Naive B cell (primary cell): ENCODE data around the gene NUDT10. TPM values are rescaled to one million over a fixed set of nuclear protein-coding genes. Genes with fewer than 3 reads are reported as not detected.
A peak's percentile ranks its signal among the peaks of the same experiment; 100 is the strongest.
"Not testable (repeated sequence)": the region's sequence is repeated elsewhere in the genome, so short reads cannot be mapped to it uniquely, and the experiment has no call there.

Experiments used
- ATAC-seq, 2 donors: fragments of 150-1000 bp; cut with Tn5 transposase; 2 replicates each; pipeline ENCODE4 v1.10.0; 2021; ENCODE audit warnings: low read depth in 2 of 2, mild to moderate bottlenecking in 2 of 2, moderate library complexity in 2 of 2
- DNase-seq: peaks from one replicate; pipeline ENCODE4 v3.0.0; 2022
- H3K27ac Mint-ChIP-seq, 6 donors: one replicate each; pipeline ENCODE4 v1.8.0; 2020 to 2022; ENCODE audit warnings: mild to moderate bottlenecking in 6 of 6, mixed read lengths in 6 of 6, moderate library complexity in 5 of 6, inconsistent platforms in 2 of 6
- H3K27me3 Mint-ChIP-seq, 3 donors: one replicate each; pipeline ENCODE4 v1.8.0; 2021 to 2022; ENCODE audit warnings: mixed read lengths in 3 of 3, mild to moderate bottlenecking in 1 of 3
- H3K36me3 Mint-ChIP-seq, 2 donors: one replicate each; pipeline ENCODE4 v1.8.0; 2020 to 2022; ENCODE audit warnings: mixed read lengths in 2 of 2, inconsistent platforms in 1 of 2, mild to moderate bottlenecking in 1 of 2
- H3K4me1 Mint-ChIP-seq, 3 donors: one replicate each; pipeline ENCODE4 v1.8.0; 2020 to 2022; ENCODE audit warnings: mixed read lengths in 3 of 3, inconsistent platforms in 1 of 3, mild to moderate bottlenecking in 1 of 3, moderate library complexity in 1 of 3
- H3K4me3 Mint-ChIP-seq, 8 donors: one replicate each; pipeline ENCODE4 v1.8.0; 2020 to 2022; ENCODE audit warnings: mild to moderate bottlenecking in 8 of 8, mixed read lengths in 8 of 8, moderate library complexity in 8 of 8, inconsistent platforms in 2 of 8
- H3K9me3 Mint-ChIP-seq, 7 donors: one replicate each; pipeline ENCODE4 v1.8.0; 2020 to 2022; ENCODE audit warnings: mixed read lengths in 7 of 7, mild to moderate bottlenecking in 5 of 7, inconsistent platforms in 2 of 7, moderate library complexity in 1 of 7
- polyA plus RNA-seq, 6 donors: library from polyadenylated mRNA; unstranded; fragments of 300-500 nt; fragmentation: Illumina TruSeq; gene quantifications; one replicate each; pipeline ENCODE4 v1.2.3, GENCODE V29; 2021; ENCODE audit warnings: low read depth in 6 of 6

NUDT10 gene
- under 1 TPM in 1 of 6 donors, not detected in 5; 0.29 TPM for polyA plus RNA-seq

DNA sequence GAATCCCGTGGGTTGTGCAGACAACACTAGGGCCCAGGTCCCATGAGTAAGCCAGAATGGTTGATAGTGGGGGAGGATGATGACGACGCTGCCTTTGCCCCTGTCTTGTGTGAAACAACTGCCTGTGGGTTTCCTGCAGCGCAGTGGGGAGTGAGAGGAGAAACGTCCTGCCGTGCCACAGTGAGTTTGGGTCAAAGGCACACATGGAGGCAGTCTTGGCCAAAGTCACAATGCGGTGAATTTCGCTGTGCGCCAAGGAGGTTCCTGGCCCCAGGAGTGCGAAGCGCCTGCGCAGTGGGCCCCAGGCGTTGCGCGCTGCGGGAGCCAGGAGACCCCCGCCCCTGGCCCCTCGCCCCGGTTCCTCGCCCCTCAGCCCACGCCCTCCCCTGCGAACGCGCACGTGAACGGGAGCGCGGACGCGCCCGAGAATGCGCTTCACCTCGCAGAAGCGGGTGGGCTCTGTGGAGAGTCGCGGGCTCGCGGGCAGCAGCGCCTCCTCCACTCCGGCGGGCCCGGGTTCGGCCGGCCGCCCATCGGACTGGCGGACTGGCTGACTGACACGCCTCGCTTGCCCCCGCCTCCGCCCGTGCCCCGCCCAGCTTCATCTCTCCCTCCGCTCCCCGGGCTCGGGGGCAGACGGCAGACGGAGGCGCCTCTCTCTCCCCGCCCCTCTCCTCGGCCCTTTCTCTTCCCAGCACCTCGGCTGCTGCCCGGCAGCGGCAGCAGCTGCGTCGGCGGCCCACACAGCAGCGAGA is at the start of gene NUDT10:
TSS of gene NUDT10 (plus strand) at position 635 of the 755 bp plus-strand sequence. CDS start 144 bp downstream, outside the sequence.
- Mint-ChIP-seq H3K27me3 (peaks cover 4 to 15% (median 8%) of the 10 kb centered on the region in 3 donors), H3K36me3 (no peaks in the 10 kb centered on the region), H3K4me1 (peaks cover 0 to 5% (median 2%) of the 10 kb centered on the region in 3 donors), H3K4me3 (peak within 1 kb of the TSS; percentile 76 to 91 (median 86)), H3K27ac (peak within 1 kb of the TSS in 3 of 6 donors; percentile 30 to 40 (median 33)), H3K9me3 (no peaks in the 10 kb centered on the region)
- ATAC-seq = peak; percentile 41 to 51
- DNase-seq = peak; percentile 9

DNA sequence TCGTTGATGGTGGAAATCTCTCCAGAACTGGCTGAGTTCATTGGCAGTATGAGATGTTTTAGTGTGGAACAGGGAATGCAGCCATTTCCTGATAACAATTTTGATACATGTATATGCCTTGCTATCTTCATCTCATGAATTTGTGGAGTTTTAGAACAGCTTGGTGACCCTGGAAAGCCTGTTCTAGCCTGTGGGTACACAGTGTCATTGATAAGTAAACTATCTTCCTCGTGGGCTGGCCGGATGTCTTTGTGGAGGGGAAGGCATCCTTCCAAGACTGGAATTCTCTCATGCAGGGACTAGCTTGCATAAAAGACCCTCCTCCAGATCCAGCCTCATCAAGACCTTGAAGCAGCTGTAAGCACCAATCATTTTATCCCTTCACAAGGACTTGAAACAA is 40.2 kb upstream of the NUDT10 start:
- Mint-ChIP-seq H3K4me1 (no peaks in the 10 kb centered on the region), H3K36me3 (peaks cover 0 to 4% of the 10 kb centered on the region in 2 donors), H3K27ac (peak overlapping the region in 1 of 6 donors; percentile 42), H3K27me3 (no peaks in the 10 kb centered on the region), H3K9me3 (peaks cover 0 to 2% (median 0%) of the 10 kb centered on the region in 7 donors), H3K4me3 (no peak overlapping the region)
- no peak for ATAC-seq
- DNase-seq = no peak

DNA sequence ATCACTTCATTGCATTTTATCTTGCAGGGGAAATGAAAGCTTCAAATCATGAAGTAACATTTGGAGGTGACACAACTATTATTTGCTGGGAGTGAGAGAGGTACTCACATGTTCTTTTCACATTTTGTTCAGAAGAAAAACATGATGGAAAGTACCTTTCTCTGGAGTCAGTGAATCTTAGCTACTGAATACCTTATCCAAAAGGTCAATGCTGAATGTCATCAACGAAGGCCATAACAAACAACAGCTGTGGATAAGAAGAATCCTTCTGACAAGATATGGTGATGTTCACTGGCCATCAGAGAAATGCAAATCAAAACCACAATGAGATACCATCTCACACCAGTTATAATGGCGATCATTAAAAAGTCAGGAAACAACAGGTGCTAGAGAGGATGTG is 36.5 kb upstream of the NUDT10 start:
- Mint-ChIP-seq H3K4me1 (no peaks in the 10 kb centered on the region), H3K27ac (no peak overlapping the region), H3K27me3 (no peaks in the 10 kb centered on the region), H3K36me3 (peaks cover 2 to 9% of the 10 kb centered on the region in 2 donors), H3K4me3 (no peak overlapping the region), H3K9me3 (peaks cover 0 to under 1% (median 0%) of the 10 kb centered on the region in 7 donors)
- ATAC-seq (no peak), DNase-seq (no peak)

DNA sequence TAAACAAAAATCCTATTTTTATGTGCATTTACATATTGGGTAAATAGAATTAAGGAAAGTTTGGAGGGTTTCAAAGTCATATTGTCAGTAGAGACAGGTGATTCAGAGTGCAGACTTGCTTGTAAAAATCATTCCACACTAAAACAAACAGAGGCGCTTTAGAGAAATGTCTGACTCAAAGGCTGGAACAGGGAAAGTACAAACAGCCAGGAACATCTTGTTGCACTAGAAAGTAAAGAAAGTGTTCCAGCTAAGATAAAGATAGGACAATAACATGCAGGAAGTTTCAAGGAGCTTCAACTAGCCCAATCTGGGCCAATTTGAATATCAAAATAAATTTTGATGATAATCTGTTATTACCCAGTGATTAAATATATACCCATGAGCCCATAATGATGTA is 16.4 kb upstream of the NUDT10 start:
- Mint-ChIP-seq H3K27ac (no peak overlapping the region), H3K9me3 (peaks cover 0 to 2% (median 0%) of the 10 kb centered on the region in 7 donors), H3K36me3 (no peaks in the 10 kb centered on the region), H3K4me3 (no peak overlapping the region), H3K27me3 (no peaks in the 10 kb centered on the region), H3K4me1 (no peaks in the 10 kb centered on the region)
- DNase-seq (no peak), ATAC-seq (no peak)

DNA sequence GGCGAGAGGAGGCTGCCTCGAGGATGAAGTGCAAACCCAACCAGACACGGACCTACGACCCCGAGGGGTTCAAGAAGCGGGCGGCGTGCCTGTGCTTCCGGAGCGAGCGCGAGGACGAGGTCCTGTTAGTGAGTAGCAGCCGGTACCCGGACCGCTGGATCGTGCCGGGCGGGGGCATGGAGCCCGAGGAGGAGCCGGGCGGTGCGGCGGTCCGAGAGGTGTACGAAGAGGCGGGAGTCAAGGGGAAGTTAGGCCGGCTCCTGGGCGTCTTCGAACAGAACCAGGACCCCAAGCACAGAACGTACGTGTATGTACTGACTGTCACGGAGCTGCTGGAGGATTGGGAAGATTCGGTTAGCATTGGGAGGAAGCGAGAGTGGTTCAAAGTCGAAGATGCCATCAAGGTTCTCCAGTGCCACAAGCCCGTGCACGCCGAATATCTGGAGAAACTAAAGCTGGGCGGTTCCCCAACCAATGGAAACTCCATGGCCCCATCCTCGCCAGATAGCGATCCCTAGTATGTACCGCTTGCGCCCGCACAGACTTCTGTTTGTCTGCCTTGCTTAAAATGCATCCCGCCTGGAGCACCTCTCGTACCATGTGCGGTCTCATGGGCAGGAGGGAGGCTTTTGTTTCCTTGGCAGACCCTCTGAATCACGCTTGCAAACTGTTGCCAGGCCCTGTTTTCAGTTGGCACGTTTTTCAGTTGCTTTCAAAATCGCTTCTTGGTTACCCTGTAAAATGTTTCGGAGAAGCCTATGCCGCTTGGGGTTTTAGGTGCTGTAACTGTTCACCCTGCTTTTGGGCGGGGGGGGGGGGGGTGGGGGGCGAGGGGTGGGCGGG is 542 bp downstream of the NUDT10 start:
- DNase-seq, H3K36me3 Mint-ChIP-seq, H3K27ac Mint-ChIP-seq, H3K9me3 Mint-ChIP-seq, H3K4me1 Mint-ChIP-seq: not testable (repeated sequence)
- H3K27me3 Mint-ChIP-seq = peaks cover 4 to 15% (median 8%) of the 10 kb centered on the region in 3 donors
- peak overlapping the region; percentile 76 to 91 (median 86) for H3K4me3 Mint-ChIP-seq
- peak in 1 of 2 donors; percentile 38 for ATAC-seq

DNA sequence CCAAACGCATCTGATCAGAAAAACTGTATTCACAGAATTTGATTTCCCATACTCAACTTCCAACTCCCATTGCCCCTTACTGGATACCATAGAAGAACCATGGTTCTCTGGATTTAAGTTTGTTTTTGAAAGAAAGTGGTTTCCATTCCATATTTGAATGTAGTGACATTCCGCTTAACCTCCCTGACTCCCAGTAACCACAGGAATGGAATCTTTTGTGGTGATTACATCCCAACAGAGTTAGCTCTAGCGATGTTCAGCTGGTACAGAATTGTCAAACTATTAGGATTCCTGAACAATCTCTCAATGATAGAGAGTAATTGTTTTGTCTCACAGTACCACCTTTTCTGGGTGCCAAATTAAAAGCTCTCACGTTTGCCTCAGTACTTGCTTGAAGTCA is 1.7 kb downstream of the NUDT10 start:
- Mint-ChIP-seq H3K36me3 (no peaks in the 10 kb centered on the region), H3K4me3 (peak overlapping the region in 3 of 8 donors; percentile 18 to 29 (median 19)), H3K27ac (no peak overlapping the region), H3K9me3 (no peaks in the 10 kb centered on the region), H3K4me1 (peaks cover 0 to 5% (median 2%) of the 10 kb centered on the region in 3 donors), H3K27me3 (peaks cover 4 to 15% (median 8%) of the 10 kb centered on the region in 3 donors)
- ATAC-seq (no peak), DNase-seq (no peak)

DNA sequence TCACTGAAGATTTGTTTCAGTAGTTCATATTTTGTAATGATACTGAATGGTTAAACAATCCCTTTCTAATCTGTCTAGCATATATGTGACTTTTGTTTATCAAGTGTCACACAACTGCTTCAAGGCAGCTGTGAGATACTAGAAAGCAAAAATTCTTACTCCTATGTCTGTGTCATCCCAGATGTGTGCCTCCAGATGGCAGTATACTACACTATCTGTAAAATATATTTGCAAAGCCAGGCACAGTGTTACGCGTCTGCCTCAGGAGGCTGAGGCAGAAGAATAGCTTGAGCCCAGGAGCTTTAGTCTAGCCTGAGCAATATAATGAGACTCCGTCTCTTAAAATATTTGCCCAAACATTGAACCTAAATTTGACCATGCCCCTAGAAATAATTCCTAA is 4.0 kb downstream of the NUDT10 start:
- no peak overlapping the region for H3K4me3 Mint-ChIP-seq
- peak; percentile 47 to 66 for ATAC-seq
- peaks cover 0 to 5% (median 2%) of the 10 kb centered on the region in 3 donors for H3K4me1 Mint-ChIP-seq
- H3K9me3 Mint-ChIP-seq = no peaks in the 10 kb centered on the region
- H3K27me3 Mint-ChIP-seq = peaks cover 4 to 14% (median 8%) of the 10 kb centered on the region in 3 donors
- peak; percentile 6 for DNase-seq
- no peaks in the 10 kb centered on the region for H3K36me3 Mint-ChIP-seq
- no peak overlapping the region for H3K27ac Mint-ChIP-seq

DNA sequence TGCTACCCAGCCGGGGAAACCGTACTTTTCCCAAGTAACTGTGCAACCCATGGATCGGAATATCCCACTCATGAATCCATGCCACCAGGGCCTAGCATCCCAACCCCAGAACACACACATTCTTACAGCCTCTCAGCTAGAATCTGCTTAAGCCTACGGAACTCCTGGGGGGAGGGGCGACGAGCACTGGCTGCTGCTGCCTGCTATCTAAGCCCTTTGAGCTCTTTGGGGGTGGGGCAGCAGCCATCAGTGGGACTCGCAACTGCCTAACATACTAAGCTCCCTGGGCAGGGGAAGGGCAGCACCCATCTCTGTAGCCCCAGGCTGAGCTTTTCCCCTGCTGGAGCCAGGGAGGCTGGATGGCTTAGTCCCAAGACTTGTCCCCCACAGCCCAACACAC is 28.6 kb downstream of the NUDT10 start:
- no peak for DNase-seq
- no peak overlapping the region for H3K4me3 Mint-ChIP-seq

DNA sequence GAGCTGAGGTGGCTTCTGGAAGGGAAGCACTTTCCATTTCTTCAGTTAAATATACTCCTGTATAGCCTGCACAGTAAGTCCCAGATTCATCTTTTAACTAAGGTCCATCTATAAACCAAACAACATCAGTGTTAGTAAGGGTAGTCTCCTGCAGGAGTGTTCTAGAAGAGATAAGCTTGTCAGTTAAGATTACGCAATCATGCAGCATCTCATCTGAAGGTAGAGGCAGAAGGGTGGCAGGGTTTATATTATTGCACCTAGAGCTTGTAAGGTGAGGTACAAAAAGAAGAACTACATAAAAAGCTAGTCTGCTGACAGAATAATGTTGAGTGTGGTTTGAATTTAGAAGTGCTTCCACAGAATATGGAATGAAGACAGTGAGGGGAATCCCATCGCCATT is 44.0 kb downstream of the NUDT10 start:
- no peak overlapping the region for H3K4me3 Mint-ChIP-seq
- peaks cover 0 to 6% (median 0%) of the 10 kb centered on the region in 7 donors for H3K9me3 Mint-ChIP-seq
- ATAC-seq (no peak), DNase-seq (no peak)
- H3K4me1 Mint-ChIP-seq = peaks cover 0 to under 1% (median 0%) of the 10 kb centered on the region in 3 donors
- H3K36me3 Mint-ChIP-seq = no peaks in the 10 kb centered on the region
- H3K27ac Mint-ChIP-seq = no peak overlapping the region
- H3K27me3 Mint-ChIP-seq = no peaks in the 10 kb centered on the region

More for the DNA sequence above, 28.6 kb downstream of the NUDT10 start:
- ATAC-seq = no peak
- Mint-ChIP-seq H3K4me1 (no peaks in the 10 kb centered on the region), H3K36me3 (peaks cover 11 to 12% of the 10 kb centered on the region in 2 donors), H3K27me3 (no peaks in the 10 kb centered on the region), H3K9me3 (peaks cover 6 to 29% (median 23%) of the 10 kb centered on the region in 7 donors), H3K27ac (no peak overlapping the region)

Other genes starting within 250 kb of the NUDT10 start
- gene NUDT11, start 163.8 kb downstream of the NUDT10 start, polyA plus RNA-seq = under 1 TPM in 4 of 6 donors, not detected in 2; 0.16 to 0.32 (median 0.23) TPM